H1 (cell line): Measurements from ENCODE around the gene KMT5B. TPM values are rescaled to one million over a fixed set of nuclear protein-coding genes. Genes with fewer than 3 reads are reported as not detected.

Experiments
- CTCF ChIA-PET: fragments of 300-600 bp; sonication (Branson Sonifier 250); formaldehyde crosslinking; loops from one replicate; lab custom pipeline; 2021; ENCODE audit not compliant: partially characterized antibody; lab: Charles Lee
- POLR2A ChIA-PET: fragments of 300-600 bp; sonication (Branson Sonifier 250); formaldehyde crosslinking; loops from one replicate; lab custom pipeline; 2021; ENCODE audit warnings: inconsistent platforms; ENCODE audit not compliant: partially characterized antibody; lab: Charles Lee
- DNase-seq, 2 experiments: peaks; one replicate each; pipeline versions ENCODE4 v3.0.0 to v3.0.0-alpha.2; 2010 to 2022; ENCODE audit warnings: low spot score in 2 of 2, low read depth in 1 of 2, mixed read lengths in 1 of 2
- FAIRE-seq: peaks from 2 replicates; lab custom pipeline; 2011; peaks lifted over from hg19 to GRCh38; lab: Jason Lieb, UNC
- H2AFZ ChIP-seq: 2 replicates; pipeline ENCODE4 v1.8.1; 2012; ENCODE audit warnings: low read length, inconsistent platforms
- H2AK5ac ChIP-seq: 2 replicates; pipeline ENCODE4 v1.6.1; 2013; ENCODE audit warnings: low read depth, low read length
- H2BK120ac ChIP-seq: replicated peaks from 2 replicates; pipeline ENCODE3; 2013; ENCODE audit warnings: low read depth, low read length, inconsistent platforms
- H2BK12ac ChIP-seq: 2 replicates; pipeline ENCODE4 v1.6.1; 2013; ENCODE audit warnings: low read depth, low read length
- H2BK15ac ChIP-seq: 2 replicates; pipeline ENCODE4 v1.6.1; 2013; ENCODE audit warnings: low read length
- H2BK20ac ChIP-seq: 2 replicates; pipeline ENCODE4 v1.6.1; 2013; ENCODE audit warnings: low read length
- H2BK5ac ChIP-seq: 2 replicates; pipeline ENCODE4 v1.6.1; 2013; ENCODE audit warnings: low read depth, low read length
- H3K14ac ChIP-seq: 2 replicates; pipeline ENCODE4 v1.6.1; 2013; ENCODE audit warnings: inconsistent platforms; ENCODE audit not compliant: insufficient read length
- H3K18ac ChIP-seq: 2 replicates; pipeline ENCODE4 v1.6.1; 2013; ENCODE audit warnings: low read length; ENCODE audit errors: extremely low read depth
- H3K23ac ChIP-seq: 2 replicates; pipeline ENCODE4 v1.6.1; 2013; ENCODE audit warnings: inconsistent platforms; ENCODE audit not compliant: insufficient read length
- H3K23me2 ChIP-seq: 2 replicates; pipeline ENCODE4 v1.6.1; 2013; ENCODE audit warnings: low read depth, low read length
- H3K27ac ChIP-seq: 2 replicates; pipeline ENCODE4 v1.6.1; 2011; ENCODE audit warnings: low read depth, low read length, inconsistent platforms
- H3K27me3 ChIP-seq, 4 experiments: replicated peaks in 1 of 4; 1 replicate in 1 of 4; 2 replicates in 3 of 4; pipeline versions ENCODE4 v1.6.1 to v1.8.1; 2011 to 2013; ENCODE audit warnings: low read length in 3 of 4, mild to moderate bottlenecking in 3 of 4, inconsistent platforms in 2 of 4, mixed read lengths in 2 of 4, moderate library complexity in 1 of 4; ENCODE audit not compliant: control insufficient read depth in 3 of 4, insufficient read depth in 3 of 4; ENCODE audit errors: extremely low read depth in 1 of 4
- H3K36me3 ChIP-seq, 4 experiments: 2 replicates each; pipeline versions ENCODE4 v1.6.1 to v1.8.1; 2011 to 2013; ENCODE audit warnings: mild to moderate bottlenecking in 4 of 4, low read length in 3 of 4, moderate library complexity in 2 of 4, control low read depth in 1 of 4, inconsistent platforms in 1 of 4; ENCODE audit not compliant: insufficient read depth in 4 of 4, control insufficient read depth in 2 of 4
- H3K4ac ChIP-seq: replicated peaks from 2 replicates; pipeline ENCODE3; 2013; ENCODE audit warnings: low read length, low read depth, mixed read lengths, inconsistent platforms; ENCODE audit not compliant: insufficient read length
- H3K4me1 ChIP-seq, 4 experiments: replicated peaks in 1 of 4; 1 replicate in 1 of 4; 2 replicates in 3 of 4; pipeline versions ENCODE4 v1.6.1 to v1.8.1; 2011 to 2013; ENCODE audit warnings: low read length in 3 of 4, inconsistent platforms in 2 of 4, mixed read lengths in 1 of 4; ENCODE audit not compliant: insufficient read depth in 4 of 4, control insufficient read depth in 3 of 4
- H3K4me2 ChIP-seq, 2 experiments: 2 replicates each; pipeline versions ENCODE4 v1.6.1 to v1.8.1; 2011 to 2013; ENCODE audit warnings: low read depth in 2 of 2, low read length in 2 of 2, control low read depth in 1 of 2, inconsistent platforms in 1 of 2, mild to moderate bottlenecking in 1 of 2; ENCODE audit not compliant: insufficient read depth in 1 of 2
- H3K4me3 ChIP-seq, 4 experiments: fragments of 200-600, 300-600 bp in 1 of 4; sonication (generic), shearing (Covaris generic), sonication (Bioruptor Twin) in 1 of 4; 2 replicates each; pipeline versions ENCODE4 v1.5.1 to v1.8.1; 2011 to 2016; ENCODE audit warnings: low read length in 4 of 4, low read depth in 3 of 4, control low read depth in 2 of 4, inconsistent platforms in 2 of 4, mild to moderate bottlenecking in 2 of 4, mixed read lengths in 1 of 4, moderate library complexity in 1 of 4; ENCODE audit not compliant: insufficient read depth in 2 of 4; ENCODE audit errors: extremely low read depth in 1 of 4
- H3K56ac ChIP-seq: replicated peaks from 2 replicates; pipeline ENCODE3; 2013; ENCODE audit warnings: low read depth, mild to moderate bottlenecking, mixed read lengths, low read length, inconsistent platforms; ENCODE audit not compliant: insufficient read length
- H3K79me1 ChIP-seq: 2 replicates; pipeline ENCODE4 v1.6.1; 2013; ENCODE audit warnings: low read depth, low read length, control low read depth
- H3K79me2 ChIP-seq, 2 experiments: 2 replicates each; pipeline versions ENCODE4 v1.6.1 to v1.8.1; 2012 to 2013; ENCODE audit warnings: low read length in 2 of 2, mild to moderate bottlenecking in 2 of 2, inconsistent platforms in 1 of 2; ENCODE audit not compliant: insufficient read depth in 2 of 2, control insufficient read depth in 1 of 2
- H3K9ac ChIP-seq, 4 experiments: replicated peaks in 1 of 4; 1 replicate in 1 of 4; 2 replicates in 3 of 4; pipeline versions ENCODE4 v1.6.1 to v1.8.1; 2011 to 2013; ENCODE audit warnings: low read depth in 3 of 4, low read length in 3 of 4, control low read depth in 2 of 4, mild to moderate bottlenecking in 2 of 4, moderate library complexity in 2 of 4, inconsistent platforms in 1 of 4; ENCODE audit errors: extremely low read depth in 1 of 4
- H3K9me3 ChIP-seq, 2 experiments: 2 replicates each; pipeline versions ENCODE4 v1.6.1 to v1.8.1; 2012 to 2013; ENCODE audit warnings: mild to moderate bottlenecking in 2 of 2, moderate library complexity in 2 of 2, control low read depth in 1 of 2, inconsistent platforms in 1 of 2, low read depth in 1 of 2, low read length in 1 of 2, mixed read lengths in 1 of 2; ENCODE audit not compliant: insufficient read depth in 2 of 2
- H4K20me1 ChIP-seq, 2 experiments: replicated peaks in 1 of 2; 2 replicates each; pipeline versions ENCODE3 to v1.8.1; 2011 to 2013; ENCODE audit warnings: inconsistent platforms in 2 of 2, low read length in 2 of 2, mild to moderate bottlenecking in 1 of 2; ENCODE audit not compliant: insufficient read depth in 2 of 2, control insufficient read depth in 1 of 2
- H4K5ac ChIP-seq: 2 replicates; pipeline ENCODE4 v1.6.1; 2013; ENCODE audit warnings: low read length, low read depth, mixed read lengths, inconsistent platforms; ENCODE audit not compliant: insufficient read length
- H4K8ac ChIP-seq: 2 replicates; pipeline ENCODE4 v1.8.0; 2013; ENCODE audit warnings: mild to moderate bottlenecking, moderate library complexity, low read length, inconsistent platforms; ENCODE audit not compliant: insufficient read depth; ENCODE audit errors: extremely low read depth
- H4K91ac ChIP-seq: replicated peaks from 2 replicates; pipeline ENCODE3; 2013; ENCODE audit warnings: low read length, mixed read lengths, inconsistent platforms; ENCODE audit not compliant: insufficient read length
- BCL11A ChIP-seq, 2 experiments: IDR thresholded peaks; one replicate each; pipeline ENCODE4 v1.6.1; 2011; ENCODE audit warnings: low read depth in 2 of 2, low read length in 2 of 2, mild to moderate bottlenecking in 2 of 2
- BRCA1 ChIP-seq: IDR thresholded peaks from 2 replicates; pipeline ENCODE4 v1.6.1; 2012; ENCODE audit warnings: low read depth, low read length, improper control_type of control experiment
- CEBPB ChIP-seq: IDR thresholded peaks from 2 replicates; pipeline ENCODE4 v1.6.1; 2012; ENCODE audit warnings: low read depth, low read length
- HDAC6 ChIP-seq: IDR thresholded peaks from one replicate; pipeline ENCODE4 v1.7.1; 2012; ENCODE audit warnings: low read depth, mild to moderate bottlenecking, inconsistent platforms, low read length, moderate library complexity
- POLR2AphosphoS5 ChIP-seq: IDR thresholded peaks from 2 replicates; pipeline ENCODE4 v1.6.1; 2011; ENCODE audit warnings: low read depth, low read length
- RAD21 ChIP-seq, 2 experiments: IDR thresholded peaks in 1 of 2; conservative IDR thresholded peaks in 1 of 2; 2 replicates each; pipeline ENCODE4 v1.6.1; 2011; ENCODE audit warnings: low read depth in 2 of 2, low read length in 2 of 2, improper control_type of control experiment in 1 of 2, inconsistent platforms in 1 of 2, mild to moderate bottlenecking in 1 of 2, moderate library complexity in 1 of 2
- SP2 ChIP-seq: IDR thresholded peaks from 2 replicates; pipeline ENCODE4 v1.6.1; 2012; ENCODE audit warnings: mild to moderate bottlenecking, low read length, inconsistent platforms
- WGBS, 2 experiments: shearing (Covaris generic) in 1 of 2; methylation state at CpG; one replicate each; pipeline versions ENCODE4 v1.1.6 to v1.1.7; 2013 to 2015; ENCODE audit warnings: low lambda C conversion rate in 2 of 2, mixed read lengths in 2 of 2, inconsistent platforms in 1 of 2, low coverage in 1 of 2, missing lambda C conversion rate in 1 of 2; ENCODE audit not compliant: insufficient replicate concordance in 2 of 2, insufficient coverage in 1 of 2, insufficient read length in 1 of 2; ENCODE audit errors: extremely low coverage in 1 of 2, missing lambda C conversion rate in 1 of 2; 5-methylcytosine and 5-hydroxymethylcytosine counted together
- polyA plus RNA-seq, 7 experiments: library from polyadenylated mRNA; depleted of rRNA in 3 of 7; stranded (reverse) in 5 of 7; unstranded in 2 of 7; fragments of >200 nt in 5 of 7; fragments of 200-250 nt in 2 of 7; gene quantifications; 1 replicate in 5 of 7; 2 replicates in 1 of 7; 4 replicates in 1 of 7; pipeline versions ENCODE4 v1.2.1 to v1.2.3, GENCODE V29; 2011 to 2013; ENCODE audit warnings: missing spikeins in 2 of 7, mixed read lengths in 2 of 7
- total RNA-seq: library from RNA; stranded (reverse); fragmentation: NEBNext Ultra II Directional; extraction: Animal tissue kit (Norgen Biotek cat#: 25700); gene quantifications from 2 replicates; pipeline ENCODE4 v1.2.1, GENCODE V29; 2021

The KMT5B gene
- total and polyA plus RNA-seq, 2 of the 8 experiments (the other 6 are each of a cell fraction or from before 2014, with no cell fraction given): 11.0 to 40.8 TPM

GRCh38 chr11:68166969-68167368 lies 46.1 kb downstream of the KMT5B start:
- Histone ChIP-seq H2BK5ac (no peak overlapping the region), H2BK15ac (no peak overlapping the region), H3K23me2 (no peaks in the 10 kb centered on the region), H3K79me1 (peaks cover 2% of the 10 kb centered on the region; the same call in 1 of the 2 replicates), H2AFZ (no peak overlapping the region), H4K20me1 (no peaks in the 10 kb centered on the region), H4K91ac (no peak overlapping the region), H3K56ac (no peak overlapping the region), H2BK12ac (no peak overlapping the region), H3K27ac (no peak overlapping the region), H3K4me3 (no peak overlapping the region), H4K8ac (no peak overlapping the region), H3K79me2 (no peaks in the 10 kb centered on the region), H3K4me1 (no peaks in the 10 kb centered on the region), H3K27me3 (no peaks in the 10 kb centered on the region), H2BK120ac (no peak overlapping the region), H3K18ac (no peak overlapping the region), H2AK5ac (no peak overlapping the region), H3K9ac (no peak overlapping the region), H3K9me3 (no peaks in the 10 kb centered on the region), H2BK20ac (no peak overlapping the region), H3K4ac (no peak overlapping the region), H3K14ac (no peak overlapping the region), H4K5ac (no peak overlapping the region), H3K4me2 (no peak overlapping the region), H3K36me3 (peaks cover 9 to 61% (median 48%) of the 10 kb centered on the region in 4 experiments), H3K23ac (no peak overlapping the region)
- no peak for FAIRE-seq
- 89% methylated on average over 4 of the region's 4 CpGs; no CpG with 5 or more reads in 1 of the 2 experiments for WGBS, 2 experiments
- TF ChIP-seq BRCA1 (no peak), SP2 (no peak), RAD21 (IDR thresholded peaks at IDR 0.05 in 1 of 2, conservative IDR thresholded peaks at IDR 0.05 in 1 of 2; ENCODE audit: low read depth in 2 of 2, low read length in 2 of 2) (no peak), CEBPB (no peak), BCL11A (IDR thresholded peaks at IDR 0.05; ENCODE audit: low read depth in 2 of 2, low read length in 2 of 2) (no peak), POLR2AphosphoS5 (no peak), HDAC6 (no peak)
- no peak for DNase-seq
- CTCF ChIA-PET: interaction anchor here (0.5 to 0.7 kb wide), 2 partner anchors 11 to 42 kb away, joined by 3 read pairs; no protein-coding TSS in a partner anchor
- POLR2A ChIA-PET: interaction anchor here (0.8 to 1.5 kb wide), 3 partner anchors 14 to 31 kb away, joined by 3 to 4 read pairs (median 3); no protein-coding TSS in a partner anchor
